ENCODE measurements around the gene AXL. TPM values are rescaled to one million over a fixed set of nuclear protein-coding genes. Genes with fewer than 3 reads are reported as not detected.

The AXL gene
- total and polyA plus RNA-seq, 9 of the 15 experiments (the other 6 are each of a cell fraction or from before 2014, with no cell fraction given): 0.80 to 6.6 (median 1.6) TPM

- TF ChIP-seq ZBTB40 (IDR thresholded peaks at IDR 0.05) (no peak), ZBTB40 (CRISPR knock-in tag; IDR thresholded peaks at IDR 0.05) (no peak), ZSCAN32 (CRISPR knock-in tag; IDR thresholded peaks at IDR 0.05) (no peak), NR4A1 (CRISPR knock-in tag; IDR thresholded peaks at IDR 0.05) (no peak), NR4A1 (tag; IDR thresholded peaks at IDR 0.05) (no peak), MBD1 (CRISPR knock-in tag; IDR thresholded peaks at IDR 0.05) (no peak), ASH1L (IDR thresholded peaks at IDR 0.05; ENCODE audit: borderline replicate concordance, low read depth, partially characterized antibody) (no peak), NONO (IDR thresholded peaks at IDR 0.05; ENCODE audit: low read depth in 2 of 2, low read length in 1 of 2) (no peak), ZNF609 (CRISPR knock-in tag; IDR thresholded peaks at IDR 0.05; ENCODE audit: borderline replicate concordance) (no peak), TSC22D4 (tag; IDR thresholded peaks at IDR 0.05) (no peak), ID3 (CRISPR knock-in tag; IDR thresholded peaks at IDR 0.05) (no peak), ID3 (tag; IDR thresholded peaks at IDR 0.05) (no peak)
These were observed 22.8 kb downstream of the AXL start (continued) for GRCh38 chr19:41241859-41242258.
